WTC11 (cell line): ENCODE results near the gene SPOCK1. TPM values are rescaled to one million over a fixed set of nuclear protein-coding genes. Genes with fewer than 3 reads are reported as not detected.

Experiments
- ATAC-seq: fragments of 200-7000 bp; cut with Tn5 transposase; 2 replicates; pipeline ENCODE4 v1.10.0; 2021; ENCODE audit warnings: mild to moderate bottlenecking, moderate library complexity
- CTCF ChIA-PET: fragments of 300-600 bp; sonication (Branson Sonifier 250); formaldehyde crosslinking; loops from one replicate; lab custom pipeline; 2021; ENCODE audit warnings: antibody characterized with exemption; lab: Charles Lee
- POLR2A ChIA-PET: fragments of 350-600 bp; sonication (Branson Sonifier 250); formaldehyde crosslinking; loops from one replicate; lab custom pipeline; 2021; ENCODE audit warnings: antibody characterized with exemption; lab: Charles Lee
- DNase-seq: peaks from one replicate; pipeline ENCODE4 v3.0.0; 2021; ENCODE audit warnings: low spot score
- H3K27ac Mint-ChIP-seq: 2 replicates; pipeline ENCODE4 v1.8.0; 2021; ENCODE audit warnings: mixed read lengths
- H3K27me3 Mint-ChIP-seq: 2 replicates; pipeline ENCODE4 v1.8.0; 2021; ENCODE audit warnings: low read depth, mild to moderate bottlenecking, moderate library complexity, mixed read lengths
- H3K36me3 Mint-ChIP-seq: 2 replicates; pipeline ENCODE4 v1.8.0; 2021; ENCODE audit warnings: mixed read lengths
- H3K4me1 Mint-ChIP-seq: 2 replicates; pipeline ENCODE4 v1.8.0; 2022; ENCODE audit warnings: mixed read lengths
- H3K4me3 Mint-ChIP-seq: 2 replicates; pipeline ENCODE4 v1.8.0; 2021; ENCODE audit warnings: mild to moderate bottlenecking, moderate library complexity, mixed read lengths
- H3K9me3 Mint-ChIP-seq: 2 replicates; pipeline ENCODE4 v1.8.0; 2021; ENCODE audit warnings: mixed read lengths
- ARID4B ChIP-seq: sonication (generic); formaldehyde crosslinking; IDR thresholded peaks from 2 replicates; pipeline ENCODE4 v1.8.0; 2023; ENCODE audit warnings: missing genetic modification reagents, mild to moderate bottlenecking, borderline replicate concordance
- CDX4 ChIP-seq: fragments of 250-450 bp; sonication (Bioruptor Pico); IDR thresholded peaks from 2 replicates; pipeline ENCODE4 v1.9.0; 2021; ENCODE audit warnings: moderate library complexity, mild to moderate bottlenecking, inconsistent platforms, borderline replicate concordance
- ESRRA ChIP-seq: sonication (generic); formaldehyde crosslinking; IDR thresholded peaks from 2 replicates; pipeline ENCODE4 v1.8.1; 2022; ENCODE audit warnings: mild to moderate bottlenecking, missing genetic modification reagents, borderline replicate concordance
- GABPB1 ChIP-seq: sonication (generic); formaldehyde crosslinking; IDR thresholded peaks from 2 replicates; pipeline ENCODE4 v1.8.1; 2023; ENCODE audit warnings: mild to moderate bottlenecking, missing genetic modification reagents
- KAT7 ChIP-seq: sonication (generic); formaldehyde crosslinking; IDR thresholded peaks from 2 replicates; pipeline ENCODE4 v1.8.1; 2023; ENCODE audit warnings: missing genetic modification reagents, mild to moderate bottlenecking, borderline replicate concordance
- MAX ChIP-seq: sonication (generic); formaldehyde crosslinking; IDR thresholded peaks from 2 replicates; pipeline ENCODE4 v1.8.0; 2022; ENCODE audit warnings: mild to moderate bottlenecking, missing genetic modification reagents
- SMAD3 ChIP-seq: sonication (generic); formaldehyde crosslinking; IDR thresholded peaks from 2 replicates; pipeline ENCODE4 v1.8.0; 2022; ENCODE audit warnings: missing genetic modification reagents, mild to moderate bottlenecking, borderline replicate concordance
- STAT6 ChIP-seq: sonication (generic); formaldehyde crosslinking; conservative IDR thresholded peaks from 2 replicates; pipeline ENCODE4 v1.8.1; 2023; ENCODE audit warnings: mild to moderate bottlenecking, low read depth, missing genetic modification reagents, moderate library complexity
- ZNF281 ChIP-seq: sonication (generic); formaldehyde crosslinking; IDR thresholded peaks from 2 replicates; pipeline ENCODE4 v1.8.0; 2023; ENCODE audit warnings: mild to moderate bottlenecking, missing genetic modification reagents
- ZNF416 ChIP-seq: fragments of 250-450 bp; sonication (Bioruptor Pico); IDR thresholded peaks from 2 replicates; pipeline ENCODE4 v1.9.0; 2021; ENCODE audit warnings: mild to moderate bottlenecking, inconsistent platforms
- ZNF532 ChIP-seq: fragments of 250-450 bp; sonication (Bioruptor Pico); IDR thresholded peaks from 2 replicates; pipeline ENCODE4 v1.9.0; 2021; ENCODE audit warnings: mild to moderate bottlenecking, borderline replicate concordance
- total RNA-seq: library from RNA; stranded (reverse); gene quantifications from 3 replicates; pipeline ENCODE4 v1.2.3, GENCODE V29; 2021

SPOCK1 gene
- total RNA-seq, 1 experiment from 2014 or later = 15.2 TPM

- no peak for TF ChIP-seq STAT6
- TF ChIP-seq CDX4 = no peak
- no peak for TF ChIP-seq KAT7
- TF ChIP-seq ARID4B (CRISPR knock-in tag) = no peak
- no peak for TF ChIP-seq ZNF281 (CRISPR knock-in tag)
- TF ChIP-seq, all 79 proteins: peak for 0
Measured at GRCh38 chr5:137306903-137307302, 192.2 kb downstream of the SPOCK1 start (continued).

- Mint-ChIP-seq H3K4me1 (peaks cover 32% of the 10 kb centered on the region), H3K27ac (no peak overlapping the region), H3K36me3 (no peaks in the 10 kb centered on the region), H3K27me3 (no peaks in the 10 kb centered on the region), H3K4me3 (no peak overlapping the region), H3K9me3 (no peaks in the 10 kb centered on the region)
- ChIA-PET CTCF (interaction anchor here (8.9 kb wide), 1 partner anchor 14 kb away, joined by 58 read pairs; no protein-coding TSS in a partner anchor), POLR2A (no interaction called here)
- ATAC-seq (no peak), DNase-seq (no peak)
- no peak for TF ChIP-seq GABPB1
- TF ChIP-seq ZNF416 (CRISPR knock-in tag) = no peak
- TF ChIP-seq ESRRA (CRISPR knock-in tag) = no peak
- TF ChIP-seq ZNF532 (CRISPR knock-in tag) = no peak
- no peak for TF ChIP-seq SMAD3
- TF ChIP-seq MAX (CRISPR knock-in tag) = no peak
Measured at GRCh38 chr5:137305971-137306602, 193.0 kb downstream of the SPOCK1 start.
